GM23338 (cell line): ENCODE data around the gene FARP1. TPM values are rescaled to one million over a fixed set of nuclear protein-coding genes. Genes with fewer than 3 reads are reported as not detected.
A peak's percentile ranks its signal among the peaks of the same experiment; 100 is the strongest.

Source experiments
- ATAC-seq: fragments of 200-7000 bp; cut with Tn5 transposase; 3 replicates; pipeline ENCODE4 v1.9.1; 2020
- DNase-seq: peaks from one replicate; pipeline ENCODE4 v3.0.0-alpha.2; 2015; ENCODE audit warnings: low spot score
- H2AFZ ChIP-seq: fragments of 200-600 bp; sonication (generic); 2 replicates; pipeline ENCODE4 v1.8.0; 2016; ENCODE audit warnings: antibody characterized with exemption, mild to moderate bottlenecking, moderate library complexity
- H3F3A ChIP-seq: fragments of 200-600 bp; sonication (generic); replicated peaks from 2 replicates; pipeline ENCODE4 v1.8.0; 2017; ENCODE audit warnings: antibody characterized with exemption, mixed run types, low read depth
- H3K27ac ChIP-seq: fragments of 200-600 bp; sonication (generic); 2 replicates; pipeline ENCODE4 v1.6.1; 2016; ENCODE audit warnings: low read depth
- H3K27me3 ChIP-seq: fragments of 200-600 bp; sonication (generic); 2 replicates; pipeline ENCODE4 v1.8.0; 2016; ENCODE audit warnings: mild to moderate bottlenecking, mixed run types, moderate library complexity; ENCODE audit not compliant: insufficient read depth
- H3K36me3 ChIP-seq: fragments of 200-600 bp; sonication (generic); 2 replicates; pipeline ENCODE4 v1.8.0; 2016; ENCODE audit warnings: mild to moderate bottlenecking; ENCODE audit not compliant: insufficient read depth
- H3K4me1 ChIP-seq: fragments of 200-600 bp; sonication (generic); 2 replicates; pipeline ENCODE4 v1.8.0; 2016; ENCODE audit warnings: mild to moderate bottlenecking, moderate library complexity; ENCODE audit not compliant: insufficient read depth
- H3K4me2 ChIP-seq: fragments of 200-600 bp; sonication (generic); 2 replicates; pipeline ENCODE4 v1.7.1; 2017; ENCODE audit warnings: mixed run types
- H3K4me3 ChIP-seq: fragments of 200-600 bp; sonication (generic); 2 replicates; pipeline ENCODE4 v1.6.1; 2016; ENCODE audit warnings: mixed run types
- H3K79me2 ChIP-seq: fragments of 200-600 bp; sonication (generic); replicated peaks from 2 replicates; pipeline ENCODE4 v1.8.0; 2017; ENCODE audit warnings: mild to moderate bottlenecking; ENCODE audit not compliant: insufficient read depth
- H3K9me2 ChIP-seq: fragments of 200-600 bp; sonication (generic); 2 replicates; pipeline ENCODE4 v1.8.0; 2017; ENCODE audit not compliant: insufficient read depth
- H4K20me1 ChIP-seq: fragments of 200-600 bp; sonication (generic); replicated peaks from 2 replicates; pipeline ENCODE4 v1.8.0; 2017; ENCODE audit warnings: mild to moderate bottlenecking; ENCODE audit not compliant: insufficient read depth
- H3K27ac Mint-ChIP-seq: 2 replicates; pipeline ENCODE4 v1.8.0; 2020; ENCODE audit warnings: inconsistent platforms, mild to moderate bottlenecking, moderate library complexity, mixed read lengths
- H3K27me3 Mint-ChIP-seq: 3 replicates; pipeline ENCODE4 v1.8.0; 2022; ENCODE audit warnings: low read depth, mild to moderate bottlenecking, moderate library complexity, mixed read lengths, inconsistent platforms; ENCODE audit not compliant: insufficient read depth, poor library complexity
- H3K36me3 Mint-ChIP-seq: 3 replicates; pipeline ENCODE4 v1.8.0; 2021; ENCODE audit warnings: low read depth, mild to moderate bottlenecking, inconsistent platforms, moderate library complexity, mixed read lengths
- H3K4me1 Mint-ChIP-seq: 3 replicates; pipeline ENCODE4 v1.8.0; 2020; ENCODE audit warnings: mild to moderate bottlenecking, inconsistent platforms, mixed read lengths
- H3K4me3 Mint-ChIP-seq: 3 replicates; pipeline ENCODE4 v1.8.0; 2021; ENCODE audit warnings: moderate library complexity, mild to moderate bottlenecking, inconsistent platforms, mixed read lengths
- H3K9me3 Mint-ChIP-seq: 3 replicates; pipeline ENCODE4 v1.8.0; 2020; ENCODE audit warnings: moderate library complexity, mild to moderate bottlenecking, inconsistent platforms, mixed read lengths
- CREB1 ChIP-seq: fragments of 250-450 bp; sonication (Bioruptor Pico); IDR thresholded peaks from 2 replicates; pipeline ENCODE4 v1.5.0; 2020; ENCODE audit warnings: low read depth, mild to moderate bottlenecking, moderate library complexity
- EZH2 ChIP-seq: fragments of 200-600 bp; sonication (generic); IDR thresholded peaks from one replicate; pipeline ENCODE4 v1.8.0; 2017; ENCODE audit warnings: antibody characterized with exemption, mild to moderate bottlenecking, low read depth; ENCODE audit not compliant: unreplicated experiment
- EZH2phosphoT487 ChIP-seq: fragments of 200-600 bp; sonication (generic); IDR thresholded peaks from one replicate; pipeline ENCODE4 v1.8.1; 2018; ENCODE audit warnings: antibody characterized with exemption; ENCODE audit not compliant: unreplicated experiment
- JUNB ChIP-seq: IDR thresholded peaks from one replicate; pipeline ENCODE4 v1.6.1; 2016; ENCODE audit warnings: antibody characterized with exemption; ENCODE audit not compliant: unreplicated experiment
- NANOG ChIP-seq: IDR thresholded peaks from 2 replicates; pipeline ENCODE4 v1.6.1; 2016; ENCODE audit warnings: antibody characterized with exemption, borderline replicate concordance
- POLR2AphosphoS5 ChIP-seq: IDR thresholded peaks from 2 replicates; pipeline ENCODE4 v1.6.1; 2016; ENCODE audit warnings: antibody characterized with exemption, low read depth
- STAT1 ChIP-seq: IDR thresholded peaks from one replicate; pipeline ENCODE4 v1.6.1; 2016; ENCODE audit warnings: antibody characterized with exemption; ENCODE audit not compliant: unreplicated experiment
- ZNF114 ChIP-seq: fragments of 250-450 bp; sonication (Bioruptor Pico); IDR thresholded peaks from 2 replicates; pipeline ENCODE4 v1.5.0; 2020; ENCODE audit warnings: mild to moderate bottlenecking, moderate library complexity
- ZNF331 ChIP-seq: fragments of 250-450 bp; sonication (Bioruptor Pico); IDR thresholded peaks from 2 replicates; pipeline ENCODE4 v1.5.0; 2020; ENCODE audit warnings: low read depth, mild to moderate bottlenecking, moderate library complexity
- polyA plus RNA-seq: library from polyadenylated mRNA; unstranded; fragments of >200 nt; fragmentation: Nextera tagmentation; extraction: Ambion mirVana; gene quantifications from 2 replicates; pipeline ENCODE4 v1.2.1, GENCODE V29; 2016
- total RNA-seq: library from RNA; depleted of rRNA; stranded (reverse); fragments of >200 nt; shearing (Covaris generic); gene quantifications from 2 replicates; pipeline ENCODE4 v1.2.3, GENCODE V29; 2014
- TF ChIP-seq, protein P1 (sequence below): fragments of 250-450 bp; sonication (Bioruptor Pico); IDR thresholded peaks from 2 replicates; pipeline ENCODE4 v1.5.0; 2020; ENCODE audit warnings: mild to moderate bottlenecking, moderate library complexity
- TF ChIP-seq, protein P2 (sequence below), 2 experiments: fragments of 200-600 bp in 1 of 2; sonication (generic) in 1 of 2; conservative IDR thresholded peaks; 2 replicates each; pipeline versions ENCODE4 v1.5.1 to v1.6.1; 2016 to 2017; ENCODE audit warnings: antibody characterized with exemption in 2 of 2, low read depth in 2 of 2, mild to moderate bottlenecking in 2 of 2, moderate library complexity in 1 of 2
- TF ChIP-seq, protein P3 (sequence below): IDR thresholded peaks from 2 replicates; pipeline ENCODE4 v1.6.1; 2016; ENCODE audit warnings: antibody characterized with exemption
- TF ChIP-seq, protein P4 (sequence below): IDR thresholded peaks from one replicate; pipeline ENCODE4 v1.6.1; 2018; ENCODE audit warnings: antibody characterized with exemption; ENCODE audit not compliant: unreplicated experiment

The FARP1 gene
- total and polyA plus RNA-seq, 2 experiments from 2014 or later, result 53.6 to 82.5 TPM

DNA sequence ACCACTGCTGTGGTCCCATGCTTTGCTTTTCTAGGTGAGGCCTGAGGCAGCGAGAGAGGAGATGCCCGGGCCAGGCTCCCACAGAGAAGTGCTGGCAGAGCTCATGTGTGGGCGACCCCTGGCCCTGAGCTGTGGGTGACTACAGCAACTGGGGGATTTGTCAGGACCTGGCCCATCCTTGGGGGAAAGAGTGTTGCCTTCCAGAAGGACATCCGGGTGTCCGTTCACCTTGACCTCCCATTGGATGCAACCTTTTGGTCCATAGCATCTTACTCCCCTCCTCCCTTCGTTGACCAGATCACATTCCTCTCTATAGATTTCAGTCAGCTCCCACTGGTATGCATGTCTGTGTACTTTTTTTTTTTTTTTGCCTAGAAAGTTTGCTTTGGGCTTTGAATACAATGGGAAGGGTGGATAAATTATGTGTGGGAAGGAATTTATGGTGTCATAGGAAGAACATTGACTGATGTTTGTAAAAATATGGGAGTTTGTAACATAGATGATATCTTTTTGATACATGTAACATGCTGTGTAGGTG lies 118.3 kb downstream of the FARP1 start:
- H3K4me3 Mint-ChIP-seq, result no peak overlapping the region
- ATAC-seq (peak; percentile 28; the same call in 2 of the 3 replicates), DNase-seq (no peak)
- peak overlapping the region; percentile 55; the same call in 1 of the 2 replicates for H3K27ac Mint-ChIP-seq
- H3K9me3 Mint-ChIP-seq, result no peaks in the 10 kb centered on the region
- Histone ChIP-seq H3K4me3 (no peak overlapping the region), H3K36me3 (no peaks in the 10 kb centered on the region), H3K27me3 (no peaks in the 10 kb centered on the region), H3K4me1 (peaks cover 3% of the 10 kb centered on the region; the same call in 1 of the 2 replicates), H2AFZ (no peak overlapping the region), H4K20me1 (peaks cover 4% of the 10 kb centered on the region; the same call in 1 of the 2 replicates), H3K9me2 (no peaks in the 10 kb centered on the region), H3F3A (0 out of 2 replicates have a peak, but pooled peaks cover 6% of the 10 kb centered on the region), H3K27ac (no peak overlapping the region), H3K4me2 (no peak overlapping the region), H3K79me2 (peaks cover 62% of the 10 kb centered on the region)
- TF ChIP-seq, protein P1, sequence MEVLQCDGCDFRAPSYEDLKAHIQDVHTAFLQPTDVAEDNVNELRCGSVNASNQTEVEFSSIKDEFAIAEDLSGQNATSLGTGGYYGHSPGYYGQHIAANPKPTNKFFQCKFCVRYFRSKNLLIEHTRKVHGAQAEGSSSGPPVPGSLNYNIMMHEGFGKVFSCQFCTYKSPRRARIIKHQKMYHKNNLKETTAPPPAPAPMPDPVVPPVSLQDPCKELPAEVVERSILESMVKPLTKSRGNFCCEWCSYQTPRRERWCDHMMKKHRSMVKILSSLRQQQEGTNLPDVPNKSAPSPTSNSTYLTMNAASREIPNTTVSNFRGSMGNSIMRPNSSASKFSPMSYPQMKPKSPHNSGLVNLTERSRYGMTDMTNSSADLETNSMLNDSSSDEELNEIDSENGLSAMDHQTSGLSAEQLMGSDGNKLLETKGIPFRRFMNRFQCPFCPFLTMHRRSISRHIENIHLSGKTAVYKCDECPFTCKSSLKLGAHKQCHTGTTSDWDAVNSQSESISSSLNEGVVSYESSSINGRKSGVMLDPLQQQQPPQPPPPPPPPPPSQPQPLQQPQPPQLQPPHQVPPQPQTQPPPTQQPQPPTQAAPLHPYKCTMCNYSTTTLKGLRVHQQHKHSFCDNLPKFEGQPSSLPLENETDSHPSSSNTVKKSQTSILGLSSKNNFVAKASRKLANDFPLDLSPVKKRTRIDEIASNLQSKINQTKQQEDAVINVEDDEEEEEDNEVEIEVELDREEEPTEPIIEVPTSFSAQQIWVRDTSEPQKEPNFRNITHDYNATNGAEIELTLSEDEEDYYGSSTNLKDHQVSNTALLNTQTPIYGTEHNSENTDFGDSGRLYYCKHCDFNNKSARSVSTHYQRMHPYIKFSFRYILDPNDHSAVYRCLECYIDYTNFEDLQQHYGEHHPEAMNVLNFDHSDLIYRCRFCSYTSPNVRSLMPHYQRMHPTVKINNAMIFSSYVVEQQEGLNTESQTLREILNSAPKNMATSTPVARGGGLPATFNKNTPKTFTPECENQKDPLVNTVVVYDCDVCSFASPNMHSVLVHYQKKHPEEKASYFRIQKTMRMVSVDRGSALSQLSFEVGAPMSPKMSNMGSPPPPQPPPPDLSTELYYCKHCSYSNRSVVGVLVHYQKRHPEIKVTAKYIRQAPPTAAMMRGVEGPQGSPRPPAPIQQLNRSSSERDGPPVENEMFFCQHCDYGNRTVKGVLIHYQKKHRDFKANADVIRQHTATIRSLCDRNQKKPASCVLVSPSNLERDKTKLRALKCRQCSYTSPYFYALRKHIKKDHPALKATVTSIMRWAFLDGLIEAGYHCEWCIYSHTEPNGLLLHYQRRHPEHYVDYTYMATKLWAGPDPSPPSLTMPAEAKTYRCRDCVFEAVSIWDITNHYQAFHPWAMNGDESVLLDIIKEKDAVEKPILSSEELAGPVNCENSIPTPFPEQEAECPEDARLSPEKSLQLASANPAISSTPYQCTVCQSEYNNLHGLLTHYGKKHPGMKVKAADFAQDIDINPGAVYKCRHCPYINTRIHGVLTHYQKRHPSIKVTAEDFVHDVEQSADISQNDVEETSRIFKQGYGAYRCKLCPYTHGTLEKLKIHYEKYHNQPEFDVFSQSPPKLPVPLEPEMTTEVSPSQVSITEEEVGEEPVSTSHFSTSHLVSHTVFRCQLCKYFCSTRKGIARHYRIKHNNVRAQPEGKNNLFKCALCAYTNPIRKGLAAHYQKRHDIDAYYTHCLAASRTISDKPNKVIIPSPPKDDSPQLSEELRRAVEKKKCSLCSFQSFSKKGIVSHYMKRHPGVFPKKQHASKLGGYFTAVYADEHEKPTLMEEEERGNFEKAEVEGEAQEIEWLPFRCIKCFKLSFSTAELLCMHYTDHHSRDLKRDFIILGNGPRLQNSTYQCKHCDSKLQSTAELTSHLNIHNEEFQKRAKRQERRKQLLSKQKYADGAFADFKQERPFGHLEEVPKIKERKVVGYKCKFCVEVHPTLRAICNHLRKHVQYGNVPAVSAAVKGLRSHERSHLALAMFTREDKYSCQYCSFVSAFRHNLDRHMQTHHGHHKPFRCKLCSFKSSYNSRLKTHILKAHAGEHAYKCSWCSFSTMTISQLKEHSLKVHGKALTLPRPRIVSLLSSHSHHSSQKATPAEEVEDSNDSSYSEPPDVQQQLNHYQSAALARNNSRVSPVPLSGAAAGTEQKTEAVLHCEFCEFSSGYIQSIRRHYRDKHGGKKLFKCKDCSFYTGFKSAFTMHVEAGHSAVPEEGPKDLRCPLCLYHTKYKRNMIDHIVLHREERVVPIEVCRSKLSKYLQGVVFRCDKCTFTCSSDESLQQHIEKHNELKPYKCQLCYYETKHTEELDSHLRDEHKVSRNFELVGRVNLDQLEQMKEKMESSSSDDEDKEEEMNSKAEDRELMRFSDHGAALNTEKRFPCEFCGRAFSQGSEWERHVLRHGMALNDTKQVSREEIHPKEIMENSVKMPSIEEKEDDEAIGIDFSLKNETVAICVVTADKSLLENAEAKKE (CRISPR knock-in tag), result no peak
- no peak for TF ChIP-seq JUNB
- TF ChIP-seq, protein P2, sequence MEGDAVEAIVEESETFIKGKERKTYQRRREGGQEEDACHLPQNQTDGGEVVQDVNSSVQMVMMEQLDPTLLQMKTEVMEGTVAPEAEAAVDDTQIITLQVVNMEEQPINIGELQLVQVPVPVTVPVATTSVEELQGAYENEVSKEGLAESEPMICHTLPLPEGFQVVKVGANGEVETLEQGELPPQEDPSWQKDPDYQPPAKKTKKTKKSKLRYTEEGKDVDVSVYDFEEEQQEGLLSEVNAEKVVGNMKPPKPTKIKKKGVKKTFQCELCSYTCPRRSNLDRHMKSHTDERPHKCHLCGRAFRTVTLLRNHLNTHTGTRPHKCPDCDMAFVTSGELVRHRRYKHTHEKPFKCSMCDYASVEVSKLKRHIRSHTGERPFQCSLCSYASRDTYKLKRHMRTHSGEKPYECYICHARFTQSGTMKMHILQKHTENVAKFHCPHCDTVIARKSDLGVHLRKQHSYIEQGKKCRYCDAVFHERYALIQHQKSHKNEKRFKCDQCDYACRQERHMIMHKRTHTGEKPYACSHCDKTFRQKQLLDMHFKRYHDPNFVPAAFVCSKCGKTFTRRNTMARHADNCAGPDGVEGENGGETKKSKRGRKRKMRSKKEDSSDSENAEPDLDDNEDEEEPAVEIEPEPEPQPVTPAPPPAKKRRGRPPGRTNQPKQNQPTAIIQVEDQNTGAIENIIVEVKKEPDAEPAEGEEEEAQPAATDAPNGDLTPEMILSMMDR (conservative IDR thresholded peaks at IDR 0.05; ENCODE audit: low read depth in 2 of 2), result no peak
- TF ChIP-seq POLR2AphosphoS5, result no peak
- no peak for TF ChIP-seq STAT1
- no peak for TF ChIP-seq EZH2
- TF ChIP-seq EZH2phosphoT487, result no peak
- no peak for TF ChIP-seq CREB1
- TF ChIP-seq ZNF331 (CRISPR knock-in tag), result no peak
- TF ChIP-seq ZNF114, result no peak
- TF ChIP-seq, protein P3, sequence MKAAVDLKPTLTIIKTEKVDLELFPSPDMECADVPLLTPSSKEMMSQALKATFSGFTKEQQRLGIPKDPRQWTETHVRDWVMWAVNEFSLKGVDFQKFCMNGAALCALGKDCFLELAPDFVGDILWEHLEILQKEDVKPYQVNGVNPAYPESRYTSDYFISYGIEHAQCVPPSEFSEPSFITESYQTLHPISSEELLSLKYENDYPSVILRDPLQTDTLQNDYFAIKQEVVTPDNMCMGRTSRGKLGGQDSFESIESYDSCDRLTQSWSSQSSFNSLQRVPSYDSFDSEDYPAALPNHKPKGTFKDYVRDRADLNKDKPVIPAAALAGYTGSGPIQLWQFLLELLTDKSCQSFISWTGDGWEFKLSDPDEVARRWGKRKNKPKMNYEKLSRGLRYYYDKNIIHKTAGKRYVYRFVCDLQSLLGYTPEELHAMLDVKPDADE, result no peak
- TF ChIP-seq, protein P4, sequence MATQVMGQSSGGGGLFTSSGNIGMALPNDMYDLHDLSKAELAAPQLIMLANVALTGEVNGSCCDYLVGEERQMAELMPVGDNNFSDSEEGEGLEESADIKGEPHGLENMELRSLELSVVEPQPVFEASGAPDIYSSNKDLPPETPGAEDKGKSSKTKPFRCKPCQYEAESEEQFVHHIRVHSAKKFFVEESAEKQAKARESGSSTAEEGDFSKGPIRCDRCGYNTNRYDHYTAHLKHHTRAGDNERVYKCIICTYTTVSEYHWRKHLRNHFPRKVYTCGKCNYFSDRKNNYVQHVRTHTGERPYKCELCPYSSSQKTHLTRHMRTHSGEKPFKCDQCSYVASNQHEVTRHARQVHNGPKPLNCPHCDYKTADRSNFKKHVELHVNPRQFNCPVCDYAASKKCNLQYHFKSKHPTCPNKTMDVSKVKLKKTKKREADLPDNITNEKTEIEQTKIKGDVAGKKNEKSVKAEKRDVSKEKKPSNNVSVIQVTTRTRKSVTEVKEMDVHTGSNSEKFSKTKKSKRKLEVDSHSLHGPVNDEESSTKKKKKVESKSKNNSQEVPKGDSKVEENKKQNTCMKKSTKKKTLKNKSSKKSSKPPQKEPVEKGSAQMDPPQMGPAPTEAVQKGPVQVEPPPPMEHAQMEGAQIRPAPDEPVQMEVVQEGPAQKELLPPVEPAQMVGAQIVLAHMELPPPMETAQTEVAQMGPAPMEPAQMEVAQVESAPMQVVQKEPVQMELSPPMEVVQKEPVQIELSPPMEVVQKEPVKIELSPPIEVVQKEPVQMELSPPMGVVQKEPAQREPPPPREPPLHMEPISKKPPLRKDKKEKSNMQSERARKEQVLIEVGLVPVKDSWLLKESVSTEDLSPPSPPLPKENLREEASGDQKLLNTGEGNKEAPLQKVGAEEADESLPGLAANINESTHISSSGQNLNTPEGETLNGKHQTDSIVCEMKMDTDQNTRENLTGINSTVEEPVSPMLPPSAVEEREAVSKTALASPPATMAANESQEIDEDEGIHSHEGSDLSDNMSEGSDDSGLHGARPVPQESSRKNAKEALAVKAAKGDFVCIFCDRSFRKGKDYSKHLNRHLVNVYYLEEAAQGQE, result no peak
- TF ChIP-seq NANOG, result no peak
- H3K36me3 Mint-ChIP-seq, result no peaks in the 10 kb centered on the region
- peaks cover 22% of the 10 kb centered on the region for H3K4me1 Mint-ChIP-seq
- peaks cover 4% of the 10 kb centered on the region for H3K27me3 Mint-ChIP-seq
